Activated CD4-positive, alpha-beta memory T cell treated with anti-CD3 and anti-CD28 coated beads for 36 hours (primary cell): ENCODE measurements around the gene WSB2. TPM values are rescaled to one million over a fixed set of nuclear protein-coding genes. Genes with fewer than 3 reads are reported as not detected.
"Not testable (repeated sequence)": the region's sequence is repeated elsewhere in the genome, so short reads cannot be mapped to it uniquely, and the experiment has no call there.

ENCODE experiments used
- CTCF ChIA-PET: fragments of 350-600 bp; sonication (Branson Sonifier 250); formaldehyde crosslinking; loops from one replicate; lab custom pipeline; 2021; ENCODE audit warnings: antibody characterized with exemption, inconsistent platforms; lab: Charles Lee
- POLR2A ChIA-PET: fragments of 350-600 bp; sonication (Branson Sonifier 250); formaldehyde crosslinking; loops from one replicate; lab custom pipeline; 2021; ENCODE audit warnings: antibody characterized with exemption; lab: Charles Lee
- DNase-seq: peaks from one replicate; pipeline ENCODE4 v3.0.0-alpha.2; 2020
- H3K27ac Mint-ChIP-seq: one replicate; pipeline ENCODE4 v1.8.0; 2021; ENCODE audit warnings: mixed read lengths
- H3K27me3 Mint-ChIP-seq: one replicate; pipeline ENCODE4 v1.8.0; 2021; ENCODE audit warnings: mixed read lengths
- H3K36me3 Mint-ChIP-seq: one replicate; pipeline ENCODE4 v1.8.0; 2021; ENCODE audit warnings: mixed read lengths
- H3K4me1 Mint-ChIP-seq: one replicate; pipeline ENCODE4 v1.8.0; 2021; ENCODE audit warnings: low read depth, mixed read lengths
- H3K4me3 Mint-ChIP-seq: one replicate; pipeline ENCODE4 v1.8.0; 2021; ENCODE audit warnings: mild to moderate bottlenecking, mixed read lengths
- H3K9me3 Mint-ChIP-seq: one replicate; pipeline ENCODE4 v1.8.0; 2021; ENCODE audit warnings: mixed read lengths
- intact Hi-C: fragments of 100-400 bp; cut with micrococcal nuclease; formaldehyde crosslinking; loops from one replicate; pipeline ENCODE4 v1.15.1; 2023
- total RNA-seq, 2 experiments: library from RNA; stranded (reverse); gene quantifications; one replicate each; pipeline ENCODE4 v1.2.3, GENCODE V29; 2021

The WSB2 gene
- total RNA-seq, 2 experiments from 2014 or later: 93.2 to 102 TPM

DNA sequence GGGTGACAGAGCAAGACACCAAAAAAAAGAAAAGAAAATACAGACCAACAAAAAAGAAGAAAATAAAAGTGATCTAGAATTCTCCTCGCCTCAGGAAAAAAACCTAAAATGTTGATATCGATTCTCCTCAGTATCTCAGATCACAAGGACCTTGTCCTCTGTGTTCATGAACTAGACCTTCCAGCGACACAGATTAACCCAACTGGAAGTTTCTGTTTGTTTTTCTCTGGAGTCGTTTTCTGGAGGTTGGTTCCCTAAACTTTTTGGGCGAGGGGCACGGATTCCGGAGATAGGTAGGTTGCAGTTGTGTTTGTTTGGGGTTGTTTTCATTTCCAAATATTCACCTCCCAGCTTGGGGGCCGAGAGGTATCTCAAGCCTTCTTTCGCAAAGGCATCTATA is 45.0 kb downstream of the WSB2 start:
- no peaks in the 10 kb centered on the region for H3K9me3 Mint-ChIP-seq
- no peak for DNase-seq
- ChIA-PET CTCF (interaction anchor here (0.7 to 2.3 kb wide), 5 partner anchors 18 to 141 kb away, joined by 3 to 21 read pairs (median 6); no protein-coding TSS in a partner anchor), POLR2A (interaction anchor here (1.1 to 2.9 kb wide), 6 partner anchors 17 to 140 kb away, joined by 4 to 17 read pairs (median 6); partner anchors contain the start of genes PEBP1 and WSB2)
- H3K27ac Mint-ChIP-seq: no peak overlapping the region
- intact Hi-C loops: loop anchor here (1.0 to 2.0 kb wide), 3 partner anchors 19 to 47 kb away; no protein-coding TSS in a partner anchor
- H3K27me3 Mint-ChIP-seq: peaks cover 2% of the 10 kb centered on the region
- peaks cover 28% of the 10 kb centered on the region for H3K4me1 Mint-ChIP-seq
- peaks cover 30% of the 10 kb centered on the region for H3K36me3 Mint-ChIP-seq
- H3K4me3 Mint-ChIP-seq: peak overlapping the region; percentile 94

DNA sequence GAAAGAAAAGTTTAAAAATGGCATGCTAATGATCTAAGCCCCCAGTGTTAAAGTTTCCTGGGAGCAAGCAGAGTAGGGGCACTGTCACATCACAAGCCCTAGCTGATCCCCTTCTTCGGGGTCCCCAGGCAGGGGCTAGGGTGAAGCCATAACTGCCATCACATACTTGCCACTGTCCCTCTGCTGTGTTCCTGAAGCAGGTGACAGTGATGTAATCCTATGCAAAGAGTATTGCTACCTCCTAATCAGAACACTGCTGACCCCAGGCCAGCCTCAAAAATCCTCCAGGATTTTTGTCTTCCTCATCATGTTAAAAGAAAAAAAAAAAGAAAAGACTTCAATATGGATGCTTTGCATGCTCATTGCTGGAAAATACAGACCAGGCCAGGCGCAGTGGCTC is 45.7 kb downstream of the WSB2 start:
- intact Hi-C loops: no loop called here
- Mint-ChIP-seq H3K4me3 (no peak overlapping the region), H3K9me3 (no peaks in the 10 kb centered on the region), H3K4me1 (peaks cover 28% of the 10 kb centered on the region), H3K27ac (no peak overlapping the region), H3K27me3 (peaks cover 2% of the 10 kb centered on the region), H3K36me3 (peaks cover 24% of the 10 kb centered on the region)
- CTCF ChIA-PET: no interaction called here
- POLR2A ChIA-PET: no interaction called here
- DNase-seq: no peak

DNA sequence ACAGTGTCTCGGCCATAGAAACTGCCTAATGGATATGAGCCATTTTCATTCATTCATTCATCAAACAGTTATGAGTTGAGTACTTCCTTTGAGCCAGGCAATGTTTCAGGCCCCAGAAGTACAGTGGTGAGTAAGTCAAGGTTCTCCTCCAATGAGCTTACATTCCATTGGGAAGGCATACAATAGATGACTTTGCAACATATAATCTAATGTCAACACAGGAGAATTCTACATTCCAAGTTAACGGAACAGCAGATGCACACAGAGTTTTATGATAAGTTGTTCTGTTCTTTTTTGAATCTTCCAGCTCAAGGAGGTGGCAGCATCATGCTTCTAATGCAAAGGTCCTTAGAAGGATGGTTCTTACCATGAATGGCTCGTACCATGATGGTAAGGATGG is 47.7 kb downstream of the WSB2 start:
- Mint-ChIP-seq H3K4me3 (no peak overlapping the region), H3K36me3 (peaks cover 11% of the 10 kb centered on the region), H3K27ac (no peak overlapping the region), H3K27me3 (peaks cover 2% of the 10 kb centered on the region), H3K4me1 (peaks cover 18% of the 10 kb centered on the region), H3K9me3 (no peaks in the 10 kb centered on the region)
- CTCF ChIA-PET: interaction anchor here (1.0 kb wide), 1 partner anchor 156 kb away, joined by 4 read pairs; no protein-coding TSS in a partner anchor
- DNase-seq: no peak
- intact Hi-C loops: no loop called here
- POLR2A ChIA-PET: no interaction called here

DNA sequence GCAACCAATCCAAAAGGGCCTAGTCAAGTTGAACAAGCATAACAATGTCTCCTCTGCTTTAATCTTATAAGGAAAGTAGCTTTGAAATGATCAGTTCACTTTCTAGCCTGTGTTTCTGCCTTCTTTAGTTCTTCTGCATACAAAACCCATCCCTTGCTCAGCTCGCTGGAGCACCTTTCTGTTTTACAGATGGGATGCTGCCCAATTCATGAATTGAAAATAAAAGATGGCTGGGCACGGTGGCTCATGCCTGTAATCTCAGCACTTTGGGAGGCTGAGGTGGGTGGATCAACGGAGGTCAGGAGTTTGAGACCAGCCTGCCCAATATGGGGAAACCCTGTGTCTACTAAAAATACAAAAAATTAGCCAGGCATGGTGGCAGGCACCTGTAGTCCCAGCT is 49.0 kb downstream of the WSB2 start:
- no peaks in the 10 kb centered on the region for H3K9me3 Mint-ChIP-seq

DNA sequence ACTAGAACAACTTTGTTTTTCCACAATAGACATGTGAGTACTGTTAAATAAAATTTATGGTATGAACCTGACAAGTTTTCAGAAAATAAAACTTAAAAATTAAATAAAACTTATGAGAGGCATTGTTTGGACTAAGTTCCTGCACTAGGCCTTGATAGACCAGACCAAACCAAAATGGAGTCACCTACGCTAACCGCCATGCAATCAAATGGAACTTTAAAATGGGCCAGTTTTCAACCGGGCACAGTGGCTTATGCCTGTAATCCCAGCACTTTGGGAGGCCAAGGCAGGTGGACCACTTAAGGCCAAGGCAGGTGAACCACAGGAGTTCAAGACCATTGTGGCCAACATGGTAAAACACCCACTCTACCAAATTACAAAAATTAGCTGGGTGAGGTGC is 49.6 kb downstream of the WSB2 start:
- Mint-ChIP-seq H3K9me3 (no peaks in the 10 kb centered on the region), H3K4me3 (no peak overlapping the region), H3K4me1 (peaks cover 6% of the 10 kb centered on the region), H3K36me3 (no peaks in the 10 kb centered on the region), H3K27me3 (peaks cover under 1% of the 10 kb centered on the region), H3K27ac (no peak overlapping the region)
- CTCF ChIA-PET: no interaction called here
- POLR2A ChIA-PET: no interaction called here
- no peak for DNase-seq
- intact Hi-C loops: no loop called here

More for the DNA sequence above, 49.0 kb downstream of the WSB2 start:
- H3K4me3 Mint-ChIP-seq: no peak overlapping the region
- intact Hi-C loops: no loop called here
- peaks cover 6% of the 10 kb centered on the region for H3K4me1 Mint-ChIP-seq
- peaks cover 2% of the 10 kb centered on the region for H3K27me3 Mint-ChIP-seq
- ChIA-PET POLR2A (no interaction called here), CTCF (no interaction called here)
- DNase-seq: no peak
- peaks cover under 1% of the 10 kb centered on the region for H3K36me3 Mint-ChIP-seq
- H3K27ac Mint-ChIP-seq: no peak overlapping the region

DNA sequence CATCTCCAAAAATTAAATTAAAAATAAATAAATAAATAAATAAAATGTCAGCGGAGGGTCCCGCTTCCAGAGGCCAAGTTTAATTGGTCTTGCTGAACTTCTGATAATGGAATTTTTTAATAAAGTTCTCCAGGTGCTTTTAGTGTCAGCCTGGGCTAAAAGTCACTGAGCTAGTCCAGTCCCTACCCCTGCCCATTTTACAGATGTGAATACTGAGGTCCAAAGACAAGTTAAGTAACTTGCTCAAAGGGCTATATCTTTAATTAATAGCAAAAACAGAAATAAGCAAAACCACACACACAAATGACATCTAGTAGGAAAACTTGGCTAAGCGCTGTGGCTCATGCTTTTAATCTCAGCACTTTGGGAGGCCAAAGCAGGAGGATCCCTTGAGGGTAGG is 50.1 kb downstream of the WSB2 start:
- Mint-ChIP-seq H3K4me1 (peaks cover under 1% of the 10 kb centered on the region), H3K4me3 (no peak overlapping the region), H3K9me3 (no peaks in the 10 kb centered on the region), H3K36me3 (no peaks in the 10 kb centered on the region), H3K27ac (no peak overlapping the region), H3K27me3 (no peaks in the 10 kb centered on the region)
- DNase-seq: no peak
- intact Hi-C loops: no loop called here
- ChIA-PET CTCF (no interaction called here), POLR2A (no interaction called here)

DNA sequence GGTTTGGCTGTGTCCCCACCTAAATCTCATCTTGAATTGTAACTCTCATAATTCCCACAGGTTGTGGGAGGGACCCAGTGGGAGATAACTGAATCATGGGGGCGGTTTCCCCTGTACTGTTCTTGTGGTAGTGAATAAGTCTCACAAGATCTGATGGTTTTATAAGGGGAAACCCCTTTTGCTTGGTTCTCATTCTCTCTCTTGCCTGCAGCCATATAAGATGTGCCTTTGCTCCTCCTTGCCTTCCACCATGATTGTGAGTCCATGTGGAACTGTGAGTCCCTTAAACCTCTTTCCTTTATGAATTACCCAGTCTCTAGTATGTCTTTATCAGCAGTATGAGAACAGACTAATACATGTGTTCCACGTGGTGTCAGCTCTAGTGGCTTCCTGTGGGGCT is 61.2 kb downstream of the WSB2 start:
- CTCF ChIA-PET, H3K36me3 Mint-ChIP-seq, H3K27me3 Mint-ChIP-seq, POLR2A ChIA-PET, H3K4me3 Mint-ChIP-seq, intact Hi-C loops, H3K4me1 Mint-ChIP-seq, H3K27ac Mint-ChIP-seq: not testable (repeated sequence)
- peak; percentile 14 for DNase-seq
- peaks cover 14% of the 10 kb centered on the region for H3K9me3 Mint-ChIP-seq

DNA sequence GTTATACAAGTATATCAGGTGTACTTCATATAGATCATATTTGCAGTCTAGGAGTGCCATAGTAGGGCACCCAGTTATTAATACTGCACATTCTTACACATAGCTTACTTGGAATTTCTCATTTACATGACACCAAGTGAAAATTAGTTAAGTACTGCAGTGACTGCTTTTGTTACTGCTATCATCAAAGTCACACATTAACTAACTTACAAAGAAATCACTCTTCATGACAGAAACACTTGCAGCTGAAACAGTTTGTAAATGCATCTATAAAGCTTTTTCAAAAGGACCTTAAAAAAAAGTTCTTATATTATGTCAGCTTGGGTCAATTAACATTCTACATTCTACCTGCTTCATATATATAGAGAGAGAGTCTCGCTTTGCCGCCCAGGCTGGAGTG is 62.3 kb downstream of the WSB2 start:
- peaks cover 1% of the 10 kb centered on the region for H3K27me3 Mint-ChIP-seq
- no peak for DNase-seq
- H3K36me3 Mint-ChIP-seq: peaks cover 2% of the 10 kb centered on the region
- H3K9me3 Mint-ChIP-seq: peaks cover 18% of the 10 kb centered on the region
- intact Hi-C loops: no loop called here
- peaks cover 13% of the 10 kb centered on the region for H3K4me1 Mint-ChIP-seq
- ChIA-PET POLR2A (no interaction called here), CTCF (no interaction called here)
- no peak overlapping the region for H3K4me3 Mint-ChIP-seq
- no peak overlapping the region for H3K27ac Mint-ChIP-seq

DNA sequence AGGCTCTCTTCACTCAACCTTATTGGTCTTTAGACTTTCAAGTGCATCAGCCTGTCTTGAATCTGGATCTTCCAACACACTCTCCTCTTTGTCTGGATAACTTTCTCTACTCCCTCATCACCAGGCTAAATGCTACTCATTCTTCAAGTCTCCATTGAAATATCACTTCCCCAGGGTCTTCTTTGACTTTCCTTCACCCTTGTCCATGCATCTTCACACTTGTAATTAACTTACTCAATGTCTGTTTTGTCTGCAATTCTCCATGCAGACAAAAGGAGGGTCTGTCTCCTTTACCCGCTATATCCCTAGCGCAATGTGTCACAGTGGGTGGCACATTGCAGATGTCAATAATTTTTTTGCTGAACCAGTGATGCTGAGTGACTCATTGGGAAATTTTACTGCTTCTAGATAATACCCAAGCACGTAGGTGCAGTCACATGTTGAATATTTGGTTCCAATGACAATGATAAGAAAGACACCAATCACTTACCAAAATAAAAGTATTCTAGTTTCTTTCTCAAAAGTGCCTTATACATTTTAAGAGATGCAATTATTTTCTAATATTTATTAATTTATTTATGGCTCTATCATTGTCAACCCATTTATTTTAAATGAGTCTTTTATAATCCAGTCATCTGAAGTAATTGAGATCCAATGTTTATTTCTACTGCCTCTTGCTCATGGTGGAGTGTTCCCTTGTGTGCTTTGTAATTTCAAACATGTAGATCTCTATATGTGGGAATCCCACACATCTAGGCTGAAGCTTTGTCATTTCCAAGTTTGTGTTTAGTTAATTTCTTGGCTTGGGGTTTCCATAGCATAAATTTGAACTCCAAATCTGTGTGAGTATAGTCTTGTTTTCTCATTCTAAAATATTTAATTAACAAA is 66.2 kb downstream of the WSB2 start:
- Mint-ChIP-seq H3K36me3 (peaks cover 2% of the 10 kb centered on the region), H3K4me3 (no peak overlapping the region), H3K4me1 (peaks cover 11% of the 10 kb centered on the region), H3K27ac (no peak overlapping the region), H3K27me3 (peaks cover 4% of the 10 kb centered on the region), H3K9me3 (peaks cover 11% of the 10 kb centered on the region)
- POLR2A ChIA-PET: no interaction called here
- CTCF ChIA-PET: interaction anchor here (1.1 kb wide), 1 partner anchor 119 kb away, joined by 3 read pairs; no protein-coding TSS in a partner anchor
- DNase-seq: peak; percentile 16
- intact Hi-C loops: no loop called here

DNA sequence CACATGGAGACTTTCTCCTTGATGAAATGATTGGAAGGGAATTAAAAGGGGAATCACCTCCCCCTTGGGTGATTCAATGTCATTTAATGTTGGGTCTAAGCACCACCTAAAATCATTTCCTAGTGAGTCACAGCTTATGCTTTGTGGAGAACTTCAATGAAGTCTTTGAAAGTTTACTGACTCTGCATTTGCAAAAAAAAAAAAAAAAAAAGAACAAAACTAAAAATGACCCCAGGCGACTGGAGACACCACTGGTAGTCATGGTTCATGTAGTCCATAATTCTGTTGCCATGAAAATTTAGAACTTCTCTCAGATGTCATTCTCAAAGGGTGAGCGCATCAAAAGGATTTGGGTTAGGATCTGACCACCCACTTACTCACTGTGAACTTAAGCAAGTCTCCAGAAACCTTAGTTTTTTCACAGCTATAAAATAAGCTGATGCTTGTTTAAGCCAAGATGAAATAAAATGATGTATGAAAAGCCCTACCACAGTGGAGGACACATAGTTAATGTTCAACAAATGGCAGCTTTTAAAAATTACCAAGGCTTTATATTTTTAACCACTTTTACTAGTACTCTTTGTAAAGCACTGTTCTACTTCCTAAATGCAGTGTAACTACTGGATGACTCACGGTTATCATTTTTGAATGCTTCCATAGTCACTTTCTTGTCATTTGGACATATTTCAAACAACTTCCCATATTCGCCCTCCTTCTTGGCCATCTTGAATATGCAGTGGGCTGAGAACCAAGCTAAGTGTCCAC is 74.1 kb downstream of the WSB2 start:
- ChIA-PET CTCF (no interaction called here), POLR2A (interaction anchor here (0.5 kb wide), 1 partner anchor 227 kb away, joined by 3 read pairs; no protein-coding TSS in a partner anchor)
- H3K36me3 Mint-ChIP-seq: no peaks in the 10 kb centered on the region

DNA sequence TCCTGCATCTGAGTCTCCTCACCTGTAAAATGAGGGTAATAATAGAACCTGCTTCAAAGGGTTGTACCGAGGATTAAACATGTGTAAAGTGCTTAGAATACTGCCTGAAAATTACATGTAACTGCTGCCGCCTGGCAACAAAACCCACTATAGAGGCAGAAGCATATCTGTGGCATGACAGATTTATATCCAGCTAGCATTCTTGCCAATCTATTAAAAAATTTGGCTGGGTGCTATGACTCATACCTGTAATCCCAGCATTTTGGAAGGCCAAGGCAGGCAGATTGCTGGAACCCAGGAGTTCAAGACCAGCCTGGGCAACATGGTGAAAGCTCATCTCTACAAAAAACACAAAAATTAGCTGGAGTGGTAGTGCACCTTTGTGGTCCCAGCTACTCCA is 75.8 kb downstream of the WSB2 start:
- Mint-ChIP-seq H3K4me1 (peaks cover 3% of the 10 kb centered on the region), H3K4me3 (no peak overlapping the region), H3K36me3 (no peaks in the 10 kb centered on the region), H3K9me3 (peaks cover 8% of the 10 kb centered on the region), H3K27ac (no peak overlapping the region), H3K27me3 (peaks cover 7% of the 10 kb centered on the region)
- intact Hi-C loops: no loop called here
- CTCF ChIA-PET: no interaction called here
- DNase-seq: no peak
- POLR2A ChIA-PET: interaction anchor here (0.6 kb wide), 1 partner anchor 178 kb away, joined by 4 read pairs; no protein-coding TSS in a partner anchor

More for the DNA sequence above, 74.1 kb downstream of the WSB2 start:
- Mint-ChIP-seq H3K27me3 (peaks cover 6% of the 10 kb centered on the region), H3K27ac (no peak overlapping the region), H3K4me1 (peaks cover 2% of the 10 kb centered on the region), H3K9me3 (peaks cover 8% of the 10 kb centered on the region), H3K4me3 (no peak overlapping the region)
- DNase-seq: no peak
- intact Hi-C loops: no loop called here
